Neural progenitor cell (in vitro differentiated cells): Measurements from ENCODE around the gene MCL1.

Experiments used
- EZH2phosphoT487 ChIP-seq: fragments of 200-600 bp; sonication (generic); IDR thresholded peaks from 2 replicates; pipeline ENCODE4 v1.6.1; 2017; ENCODE audit warnings: antibody characterized with exemption
- TF ChIP-seq, protein P1 (sequence below): fragments of 200-600 bp; sonication (generic); IDR thresholded peaks from 2 replicates; pipeline ENCODE4 v1.5.1; 2017; ENCODE audit warnings: antibody characterized with exemption, mild to moderate bottlenecking

DNA sequence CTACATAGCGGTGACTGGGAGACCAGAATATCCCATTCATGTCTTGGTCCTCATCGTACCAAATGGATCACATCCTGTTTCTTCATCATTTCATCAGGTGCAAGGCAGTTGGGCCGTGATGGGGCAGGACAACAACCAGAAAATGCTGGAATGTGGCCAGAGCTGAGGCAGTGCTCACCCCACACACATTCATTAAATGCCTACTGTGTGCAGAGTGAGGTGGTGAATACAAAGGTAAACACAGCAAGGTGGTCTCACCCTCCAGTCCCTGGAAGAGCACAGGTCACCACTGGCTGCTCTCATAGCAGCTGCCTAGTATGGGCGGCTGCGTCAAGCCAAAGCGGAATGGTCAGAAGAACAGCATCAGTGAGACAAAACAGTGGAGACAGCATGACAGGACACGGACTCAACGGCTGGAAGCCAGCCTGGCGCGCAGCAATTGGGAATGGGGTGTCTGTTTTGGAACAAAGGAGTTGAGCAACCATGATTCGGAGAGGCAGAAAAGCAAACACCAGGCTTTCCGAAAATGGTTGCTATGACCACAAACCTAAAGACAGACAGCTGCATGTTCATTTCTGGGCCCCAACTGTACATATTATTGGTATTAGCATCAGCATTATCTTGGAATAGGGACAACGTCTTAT lies 35.8 kb downstream of the MCL1 start:
- TF ChIP-seq, protein P1, sequence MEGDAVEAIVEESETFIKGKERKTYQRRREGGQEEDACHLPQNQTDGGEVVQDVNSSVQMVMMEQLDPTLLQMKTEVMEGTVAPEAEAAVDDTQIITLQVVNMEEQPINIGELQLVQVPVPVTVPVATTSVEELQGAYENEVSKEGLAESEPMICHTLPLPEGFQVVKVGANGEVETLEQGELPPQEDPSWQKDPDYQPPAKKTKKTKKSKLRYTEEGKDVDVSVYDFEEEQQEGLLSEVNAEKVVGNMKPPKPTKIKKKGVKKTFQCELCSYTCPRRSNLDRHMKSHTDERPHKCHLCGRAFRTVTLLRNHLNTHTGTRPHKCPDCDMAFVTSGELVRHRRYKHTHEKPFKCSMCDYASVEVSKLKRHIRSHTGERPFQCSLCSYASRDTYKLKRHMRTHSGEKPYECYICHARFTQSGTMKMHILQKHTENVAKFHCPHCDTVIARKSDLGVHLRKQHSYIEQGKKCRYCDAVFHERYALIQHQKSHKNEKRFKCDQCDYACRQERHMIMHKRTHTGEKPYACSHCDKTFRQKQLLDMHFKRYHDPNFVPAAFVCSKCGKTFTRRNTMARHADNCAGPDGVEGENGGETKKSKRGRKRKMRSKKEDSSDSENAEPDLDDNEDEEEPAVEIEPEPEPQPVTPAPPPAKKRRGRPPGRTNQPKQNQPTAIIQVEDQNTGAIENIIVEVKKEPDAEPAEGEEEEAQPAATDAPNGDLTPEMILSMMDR, result no peak
- TF ChIP-seq EZH2phosphoT487, result no peak
